ENCODE measurements around the gene ARVCF.

The ARVCF gene

GRCh38 chr22:19984201-19984753 lies 32.3 kb downstream of the ARVCF start:
- peak; percentile 90 for DNase-seq

GRCh38 chr22:19983741-19984140 lies 32.9 kb downstream of the ARVCF start:
- DNase-seq = no peak

- no peak for DNase-seq
Observed at GRCh38 chr22:19982991-19983578, 33.5 kb downstream of the ARVCF start.

GRCh38 chr22:19981961-19982920 lies 34.4 kb downstream of the ARVCF start:
- no peak for DNase-seq

GRCh38 chr22:19981171-19981960 lies 35.3 kb downstream of the ARVCF start:
- no peak for DNase-seq

- no peak for DNase-seq
Observed at GRCh38 chr22:19980766-19981165, 35.9 kb downstream of the ARVCF start.

GRCh38 chr22:19979712-19980493 lies 36.7 kb downstream of the ARVCF start:
- DNase-seq = no peak

GRCh38 chr22:19978748-19979147 lies 37.9 kb downstream of the ARVCF start:
- no peak for DNase-seq

- DNase-seq = no peak
Observed at GRCh38 chr22:19977296-19978243, 39.1 kb downstream of the ARVCF start.

- DNase-seq = no peak
Observed at GRCh38 chr22:19976671-19977070, 40.0 kb downstream of the ARVCF start.

GRCh38 chr22:19975707-19976035 lies 41.0 kb downstream of the ARVCF start:
- DNase-seq = no peak

GRCh38 chr22:19974935-19975706 lies 41.5 kb downstream of the ARVCF start:
- no peak for DNase-seq

GRCh38 chr22:19974268-19974861 lies 42.3 kb downstream of the ARVCF start:
- peak; percentile 86 for DNase-seq

GRCh38 chr22:19973551-19974267 lies 42.9 kb downstream of the ARVCF start:
- no peak for DNase-seq

GRCh38 chr22:19972652-19973550 lies 43.7 kb downstream of the ARVCF start:
- DNase-seq = no peak

- no peak for DNase-seq
Observed at GRCh38 chr22:19972251-19972650, 44.4 kb downstream of the ARVCF start.

- DNase-seq = no peak
Observed at GRCh38 chr22:19971276-19972124, 45.1 kb downstream of the ARVCF start.
